GM12878 (cell line): ENCODE data around the gene MSMB. TPM values are rescaled to one million over a fixed set of nuclear protein-coding genes. Genes with fewer than 3 reads are reported as not detected.

Source experiments
- CREM ChIP-seq: IDR thresholded peaks from 2 replicates; pipeline ENCODE4 v1.6.1; 2014; ENCODE audit warnings: antibody characterized with exemption, low read depth
- CTCF ChIP-seq, 3 experiments: IDR thresholded peaks in 2 of 3; conservative IDR thresholded peaks in 1 of 3; 2 replicates each; pipeline ENCODE4 v1.5.1; 2011; ENCODE audit warnings: low read depth in 3 of 3, low read length in 3 of 3, mild to moderate bottlenecking in 3 of 3, control low read depth in 2 of 3, moderate library complexity in 2 of 3, inconsistent platforms in 1 of 3, mixed read lengths in 1 of 3; ENCODE audit not compliant: control insufficient read depth in 2 of 3, insufficient read depth in 1 of 3; ENCODE audit errors: extremely low read depth in 1 of 3
- E4F1 ChIP-seq: fragments of 450-650 bp; IDR thresholded peaks from 2 replicates; pipeline ENCODE4 v1.6.1; 2018; ENCODE audit warnings: borderline replicate concordance, mild to moderate bottlenecking; ENCODE audit not compliant: partially characterized antibody
- HDAC6 ChIP-seq: fragments of 200-600 bp; sonication (generic); IDR thresholded peaks from one replicate; pipeline ENCODE4 v1.8.0; 2017; ENCODE audit warnings: antibody characterized with exemption; ENCODE audit not compliant: unreplicated experiment
- KAT2A ChIP-seq: conservative IDR thresholded peaks from 2 replicates; pipeline ENCODE4 v1.6.1; 2011; ENCODE audit warnings: low read depth, low read length; ENCODE audit not compliant: control insufficient read depth
- NFIC ChIP-seq: IDR thresholded peaks from 2 replicates; pipeline ENCODE4 v1.6.1; 2012; ENCODE audit warnings: low read depth, mild to moderate bottlenecking, inconsistent platforms, low read length, moderate library complexity
- NR2C2 ChIP-seq: IDR thresholded peaks from 2 replicates; pipeline ENCODE4 v1.6.1; 2011; ENCODE audit warnings: borderline replicate concordance, low read depth; ENCODE audit not compliant: control insufficient read depth, insufficient read length
- PBX3 ChIP-seq: IDR thresholded peaks from 2 replicates; pipeline ENCODE4 v1.6.1; 2011; ENCODE audit warnings: mild to moderate bottlenecking, low read depth, low read length, moderate library complexity; ENCODE audit not compliant: insufficient replicate concordance
- POLR2A ChIP-seq: IDR thresholded peaks from 2 replicates; pipeline ENCODE4 v1.6.1; 2011; ENCODE audit warnings: low read depth, mild to moderate bottlenecking, low read length
- RELA ChIP-seq: fragments of 450-650 bp; IDR thresholded peaks from 2 replicates; pipeline ENCODE4 v1.8.0; 2014; ENCODE audit warnings: borderline replicate concordance; ENCODE audit not compliant: partially characterized antibody
- SMC3 ChIP-seq: IDR thresholded peaks from 2 replicates; pipeline ENCODE4 v1.6.1; 2011; ENCODE audit warnings: low read length, improper control_type of control experiment, borderline replicate concordance
- SRF ChIP-seq, 2 experiments: IDR thresholded peaks; 2 replicates each; pipeline ENCODE4 v1.6.1; 2011; ENCODE audit warnings: low read depth in 2 of 2, low read length in 2 of 2, mild to moderate bottlenecking in 1 of 2, moderate library complexity in 1 of 2
- YY1 ChIP-seq: IDR thresholded peaks from 2 replicates; pipeline ENCODE4 v1.6.1; 2011; ENCODE audit warnings: low read depth, mild to moderate bottlenecking, low read length
- polyA plus RNA-seq, 11 experiments: library from polyadenylated mRNA; depleted of rRNA in 4 of 11; unstranded in 6 of 11; stranded (reverse) in 5 of 11; fragments of >200 nt; fragmentation: Nextera tagmentation in 4 of 11; fragmentation: Illumina TruSeq in 1 of 11; extraction: Ambion mirVana in 4 of 11; extraction: Trizol in 1 of 11; gene quantifications; 1 replicate in 1 of 11; 2 replicates in 10 of 11; pipeline versions ENCODE4 v1.2.1 to v1.2.3, GENCODE V29; 2011 to 2016; ENCODE audit warnings: inconsistent platforms in 2 of 11, missing spikeins in 2 of 11, low read depth in 1 of 11
- total RNA-seq, 4 experiments: library from RNA; depleted of rRNA in 3 of 4; stranded (reverse); fragments of >200 nt in 3 of 4; fragmentation: Illumina TruSeq in 1 of 4; extraction: Trizol in 1 of 4; gene quantifications; 2 replicates each; pipeline versions ENCODE4 v1.2.1 to v1.2.3, GENCODE V29; 2013 to 2021
- TF ChIP-seq, protein P1 (sequence below): IDR thresholded peaks from 2 replicates; pipeline ENCODE4 v1.6.1; 2012; ENCODE audit warnings: low read depth, low read length, improper control_type of control experiment
- TF ChIP-seq, protein P2 (sequence below): IDR thresholded peaks from 2 replicates; pipeline ENCODE4 v1.6.1; 2012; ENCODE audit warnings: low read length, inconsistent platforms

The MSMB gene
- total and polyA plus RNA-seq, 10 of the 15 experiments (the other 5 are each of a cell fraction or from before 2014, with no cell fraction given) = not detected

DNA sequence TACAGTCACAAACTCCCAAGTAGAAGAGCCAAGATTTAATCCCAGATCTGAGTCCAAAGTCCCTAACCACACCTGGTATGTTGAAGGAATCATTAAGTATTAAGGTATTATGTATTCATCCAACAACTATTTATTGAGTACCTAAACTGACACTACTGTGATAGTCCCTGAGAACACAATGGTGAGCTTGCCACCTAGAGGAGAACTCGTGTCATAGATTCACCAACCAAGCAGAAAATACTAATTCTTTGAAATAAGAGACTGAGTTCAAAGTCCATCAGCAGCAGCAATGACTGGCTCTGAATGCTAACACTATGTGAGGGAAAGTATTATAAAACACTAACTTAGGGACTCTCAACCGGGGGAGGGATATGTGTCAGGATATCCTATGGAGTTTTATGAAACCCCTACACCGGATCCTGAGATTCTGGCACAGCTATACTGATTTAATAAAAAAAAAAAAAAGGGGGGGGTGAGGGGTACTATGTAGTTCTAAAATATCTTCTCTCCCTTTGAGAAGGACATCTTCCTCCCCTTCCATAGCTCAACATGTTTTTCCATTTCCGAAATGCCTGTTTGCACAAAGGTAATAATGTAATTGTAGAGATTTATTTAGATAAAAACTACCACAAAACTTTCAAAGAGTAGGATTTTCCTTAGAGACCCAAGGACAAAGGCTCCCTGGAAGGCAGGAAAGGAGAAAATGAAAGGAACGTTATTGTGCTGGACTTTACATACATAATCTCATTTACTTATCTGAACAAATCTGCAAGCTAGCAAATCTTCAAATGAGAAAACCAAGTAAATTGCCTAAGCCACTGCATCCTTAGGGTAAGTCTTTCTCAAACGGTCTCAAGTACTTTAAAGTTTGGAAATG, 17.2 kb downstream of the MSMB start (continued):
- peak; percentile 59 to 88 (median 64); a peak in 4 of 6 replicates for TF ChIP-seq CTCF (IDR thresholded peaks at IDR 0.05 in 2 of 3, conservative IDR thresholded peaks at IDR 0.05 in 1 of 3; ENCODE audit: control insufficient read depth in 2 of 3, extremely low read depth in 1 of 3, insufficient read depth in 1 of 3, low read depth in 3 of 3, low read length in 3 of 3)
- TF ChIP-seq, protein P1, sequence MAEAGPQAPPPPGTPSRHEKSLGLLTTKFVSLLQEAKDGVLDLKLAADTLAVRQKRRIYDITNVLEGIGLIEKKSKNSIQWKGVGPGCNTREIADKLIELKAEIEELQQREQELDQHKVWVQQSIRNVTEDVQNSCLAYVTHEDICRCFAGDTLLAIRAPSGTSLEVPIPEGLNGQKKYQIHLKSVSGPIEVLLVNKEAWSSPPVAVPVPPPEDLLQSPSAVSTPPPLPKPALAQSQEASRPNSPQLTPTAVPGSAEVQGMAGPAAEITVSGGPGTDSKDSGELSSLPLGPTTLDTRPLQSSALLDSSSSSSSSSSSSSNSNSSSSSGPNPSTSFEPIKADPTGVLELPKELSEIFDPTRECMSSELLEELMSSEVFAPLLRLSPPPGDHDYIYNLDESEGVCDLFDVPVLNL = no peak
- no peak for TF ChIP-seq PBX3
- TF ChIP-seq, protein P2, sequence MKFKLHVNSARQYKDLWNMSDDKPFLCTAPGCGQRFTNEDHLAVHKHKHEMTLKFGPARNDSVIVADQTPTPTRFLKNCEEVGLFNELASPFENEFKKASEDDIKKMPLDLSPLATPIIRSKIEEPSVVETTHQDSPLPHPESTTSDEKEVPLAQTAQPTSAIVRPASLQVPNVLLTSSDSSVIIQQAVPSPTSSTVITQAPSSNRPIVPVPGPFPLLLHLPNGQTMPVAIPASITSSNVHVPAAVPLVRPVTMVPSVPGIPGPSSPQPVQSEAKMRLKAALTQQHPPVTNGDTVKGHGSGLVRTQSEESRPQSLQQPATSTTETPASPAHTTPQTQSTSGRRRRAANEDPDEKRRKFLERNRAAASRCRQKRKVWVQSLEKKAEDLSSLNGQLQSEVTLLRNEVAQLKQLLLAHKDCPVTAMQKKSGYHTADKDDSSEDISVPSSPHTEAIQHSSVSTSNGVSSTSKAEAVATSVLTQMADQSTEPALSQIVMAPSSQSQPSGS = no peak
- no peak for TF ChIP-seq YY1
- no peak for TF ChIP-seq HDAC6
- TF ChIP-seq KAT2A = no peak
- no peak for TF ChIP-seq NR2C2
- TF ChIP-seq POLR2A = no peak
- TF ChIP-seq SMC3 = peak; percentile 58; the same call in 1 of the 2 replicates
- no peak for TF ChIP-seq CREM
- no peak for TF ChIP-seq RELA
- no peak for TF ChIP-seq SRF (IDR thresholded peaks at IDR 0.05; ENCODE audit: low read depth in 2 of 2, low read length in 2 of 2)
- no peak for TF ChIP-seq NFIC
- TF ChIP-seq E4F1 = no peak
- TF ChIP-seq, all 136 proteins: peak for 6
